Caco-2 (cell line): ENCODE results near the gene WWOX. TPM values are rescaled to one million over a fixed set of nuclear protein-coding genes. Genes with fewer than 3 reads are reported as not detected.

Experiments used
- BruUV-seq: library from RNA; stranded (reverse); fragments of 400-500 nt; replicated peaks from 2 replicates; lab custom pipeline; 2021; lab: Mats Ljungman, UMichigan
- CTCF ChIA-PET: fragments of 300-600 bp; sonication (Branson Sonifier 250); formaldehyde crosslinking; loops from one replicate; lab custom pipeline; 2022; ENCODE audit warnings: antibody characterized with exemption; lab: Charles Lee
- POLR2A ChIA-PET: fragments of 300-600 bp; sonication (Branson Sonifier 250); formaldehyde crosslinking; loops from one replicate; lab custom pipeline; 2022; ENCODE audit warnings: antibody characterized with exemption; lab: Charles Lee
- DNase-seq, 2 experiments: peaks; one replicate each; pipeline versions ENCODE4 v3.0.0 to v3.0.0-alpha.2; 2020 to 2022
- H3K27me3 ChIP-seq: replicated peaks from 2 replicates; pipeline ENCODE4 v1.6.0; 2011; ENCODE audit warnings: low read length; ENCODE audit not compliant: control insufficient read depth, insufficient read depth
- H3K36me3 ChIP-seq: 2 replicates; pipeline ENCODE4 v1.5.1; 2011; ENCODE audit warnings: low read length; ENCODE audit not compliant: control insufficient read depth, insufficient read depth
- H3K4me1 ChIP-seq: fragments of 250-450 bp; sonication (Bioruptor Pico); 2 replicates; pipeline ENCODE4 v1.5.1; 2020; ENCODE audit warnings: mild to moderate bottlenecking
- H3K4me3 ChIP-seq: 2 replicates; pipeline ENCODE4 v1.5.1; 2011; ENCODE audit warnings: low read depth, mild to moderate bottlenecking, control low read depth, low read length
- H3K9me3 ChIP-seq: fragments of 250-450 bp; sonication (Bioruptor Pico); 2 replicates; pipeline ENCODE4 v1.5.1; 2020; ENCODE audit warnings: mild to moderate bottlenecking, moderate library complexity
- H3K27ac Mint-ChIP-seq: one replicate; pipeline ENCODE4 v1.8.0; 2022; ENCODE audit warnings: mixed read lengths; ENCODE audit not compliant: unreplicated experiment
- H3K27me3 Mint-ChIP-seq: one replicate; pipeline ENCODE4 v1.8.0; 2022; ENCODE audit warnings: mixed read lengths; ENCODE audit not compliant: insufficient read depth, unreplicated experiment
- H3K36me3 Mint-ChIP-seq: one replicate; pipeline ENCODE4 v1.8.0; 2022; ENCODE audit warnings: mild to moderate bottlenecking, mixed read lengths; ENCODE audit not compliant: insufficient read depth, unreplicated experiment
- H3K4me1 Mint-ChIP-seq: one replicate; pipeline ENCODE4 v1.8.0; 2022; ENCODE audit warnings: low read depth, mixed read lengths; ENCODE audit not compliant: unreplicated experiment
- H3K4me3 Mint-ChIP-seq: one replicate; pipeline ENCODE4 v1.8.0; 2022; ENCODE audit warnings: mild to moderate bottlenecking, moderate library complexity, mixed read lengths; ENCODE audit not compliant: unreplicated experiment
- H3K9me3 Mint-ChIP-seq: one replicate; pipeline ENCODE4 v1.8.0; 2022; ENCODE audit warnings: mixed read lengths; ENCODE audit not compliant: unreplicated experiment
- CTCF ChIP-seq, 2 experiments: fragments of 200-600 bp in 1 of 2; IDR thresholded peaks; 1 replicate in 1 of 2; 2 replicates in 1 of 2; pipeline versions ENCODE4 v1.5.1 to v1.8.0; 2011 to 2022; ENCODE audit warnings: antibody characterized with exemption in 1 of 2, control low read depth in 1 of 2, inconsistent platforms in 1 of 2, low read depth in 1 of 2, low read length in 1 of 2, mild to moderate bottlenecking in 1 of 2, moderate library complexity in 1 of 2; ENCODE audit not compliant: insufficient read depth in 1 of 2, severe bottlenecking in 1 of 2, unreplicated experiment in 1 of 2
- intact Hi-C: fragments of 100-400 bp; cut with micrococcal nuclease; formaldehyde crosslinking; loops from one replicate; pipeline ENCODE4 v1.10.0; 2022; ENCODE audit not compliant: unreplicated experiment
- total RNA-seq: library from RNA; stranded (reverse); gene quantifications from 2 replicates; pipeline ENCODE4 v1.2.3, GENCODE V29; 2022

WWOX gene
- total RNA-seq, 1 experiment from 2014 or later = 45.0 TPM

GRCh38 chr16:78751601-78752000 lies 652.1 kb downstream of the WWOX start:
- no peaks in the 10 kb centered on the region for H3K27me3 Mint-ChIP-seq
- H3K27me3 ChIP-seq = no peaks in the 10 kb centered on the region
- TF ChIP-seq CTCF (IDR thresholded peaks at IDR 0.05; ENCODE audit: insufficient read depth in 1 of 2, low read depth in 1 of 2, low read length in 1 of 2, severe bottlenecking in 1 of 2, unreplicated experiment in 1 of 2) = no peak
- no peak overlapping the region for H3K4me3 ChIP-seq
- peaks cover 10% of the 10 kb centered on the region for H3K4me1 ChIP-seq
- no peak for DNase-seq
- no peak overlapping the region for H3K27ac Mint-ChIP-seq
- intact Hi-C loops = no loop called here
- H3K9me3 ChIP-seq = no peaks in the 10 kb centered on the region; the same call in 1 of the 2 replicates
- CTCF ChIA-PET = no interaction called here
- H3K36me3 Mint-ChIP-seq = no peaks in the 10 kb centered on the region
- H3K4me3 Mint-ChIP-seq = no peak overlapping the region
- BruUV-seq = no TSS peak
- no peaks in the 10 kb centered on the region; the same call in 1 of the 2 replicates for H3K36me3 ChIP-seq
- POLR2A ChIA-PET = no interaction called here
- H3K4me1 Mint-ChIP-seq = peaks cover 8% of the 10 kb centered on the region
- H3K9me3 Mint-ChIP-seq = peaks cover 8% of the 10 kb centered on the region

- H3K27ac Mint-ChIP-seq = no peak overlapping the region
- peaks cover 2% of the 10 kb centered on the region; the same call in 1 of the 2 replicates for H3K36me3 ChIP-seq
- no peaks in the 10 kb centered on the region for H3K27me3 Mint-ChIP-seq
- no peaks in the 10 kb centered on the region for H3K36me3 Mint-ChIP-seq
- H3K27me3 ChIP-seq = no peaks in the 10 kb centered on the region
- no TSS peak for BruUV-seq
- no peaks in the 10 kb centered on the region for H3K9me3 ChIP-seq
- no peak for DNase-seq
- intact Hi-C loops = no loop called here
- POLR2A ChIA-PET = no interaction called here
- CTCF ChIA-PET = no interaction called here
- no peak for TF ChIP-seq CTCF (IDR thresholded peaks at IDR 0.05; ENCODE audit: insufficient read depth in 1 of 2, low read depth in 1 of 2, low read length in 1 of 2, severe bottlenecking in 1 of 2, unreplicated experiment in 1 of 2)
- H3K4me1 ChIP-seq = peaks cover 13% of the 10 kb centered on the region
- H3K4me3 Mint-ChIP-seq = no peak overlapping the region
- H3K4me3 ChIP-seq = no peak overlapping the region
- peaks cover 9% of the 10 kb centered on the region for H3K9me3 Mint-ChIP-seq
- peaks cover 10% of the 10 kb centered on the region for H3K4me1 Mint-ChIP-seq
Measured at GRCh38 chr16:78754713-78755112, 655.3 kb downstream of the WWOX start.

GRCh38 chr16:78755751-78756661 lies 656.6 kb downstream of the WWOX start:
- POLR2A ChIA-PET = no interaction called here
- peak overlapping the region; percentile 15 for H3K27ac Mint-ChIP-seq

More at GRCh38 chr16:78755751-78756661, 656.6 kb downstream of the WWOX start:
- Histone ChIP-seq H3K27me3 (no peaks in the 10 kb centered on the region), H3K4me3 (no peak overlapping the region), H3K36me3 (peaks cover 2% of the 10 kb centered on the region; the same call in 1 of the 2 replicates), H3K4me1 (peaks cover 13% of the 10 kb centered on the region), H3K9me3 (no peaks in the 10 kb centered on the region)
- H3K4me3 Mint-ChIP-seq = no peak overlapping the region
- TF ChIP-seq CTCF (IDR thresholded peaks at IDR 0.05; ENCODE audit: insufficient read depth in 1 of 2, low read depth in 1 of 2, low read length in 1 of 2, severe bottlenecking in 1 of 2, unreplicated experiment in 1 of 2) = no peak
- intact Hi-C loops = no loop called here
- CTCF ChIA-PET = no interaction called here
- H3K27me3 Mint-ChIP-seq = no peaks in the 10 kb centered on the region
- peaks cover 10% of the 10 kb centered on the region for H3K4me1 Mint-ChIP-seq
- peaks cover 9% of the 10 kb centered on the region for H3K9me3 Mint-ChIP-seq
- BruUV-seq = no TSS peak
- no peak for DNase-seq
- no peaks in the 10 kb centered on the region for H3K36me3 Mint-ChIP-seq
